HepG2 (cell line): ENCODE data around the gene AP4M1. TPM values are rescaled to one million over a fixed set of nuclear protein-coding genes. Genes with fewer than 3 reads are reported as not detected.

Experiments
- ADNP ChIP-seq: sonication (generic); formaldehyde crosslinking; IDR thresholded peaks from 2 replicates; pipeline ENCODE4 v1.4.0; 2020; ENCODE audit warnings: missing genetic modification reagents
- ATF2 ChIP-seq: sonication (generic); formaldehyde crosslinking; IDR thresholded peaks from 2 replicates; pipeline ENCODE4 v1.4.0; 2020; ENCODE audit warnings: missing genetic modification reagents
- BHLHE40 ChIP-seq: IDR thresholded peaks from 2 replicates; pipeline ENCODE4 v1.6.1; 2011; ENCODE audit warnings: low read length, improper control_type of control experiment
- BORCS8-MEF2B ChIP-seq: sonication (generic); formaldehyde crosslinking; IDR thresholded peaks from 2 replicates; pipeline ENCODE4 v1.8.0; 2022; ENCODE audit warnings: mild to moderate bottlenecking, missing genetic modification reagents
- HHEX ChIP-seq: IDR thresholded peaks from 2 replicates; pipeline ENCODE4 v1.6.1; 2016; ENCODE audit warnings: control low read depth
- HNRNPK ChIP-seq: fragments of 200-400 bp; formaldehyde crosslinking; IDR thresholded peaks from 2 replicates; pipeline ENCODE4 v1.6.1; 2018; ENCODE audit warnings: low read length, low read depth, moderate library complexity, mild to moderate bottlenecking; ENCODE audit not compliant: poor library complexity, severe bottlenecking
- MIER2 ChIP-seq: IDR thresholded peaks from 2 replicates; pipeline ENCODE4 v1.6.1; 2016; ENCODE audit warnings: missing biosample characterization, missing genetic modification reagents
- NONO ChIP-seq, 2 experiments: fragments of 450-650 bp in 1 of 2; sonication (generic) in 1 of 2; formaldehyde crosslinking in 1 of 2; IDR thresholded peaks in 1 of 2; conservative IDR thresholded peaks in 1 of 2; 2 replicates each; pipeline versions ENCODE4 v1.6.1 to v1.8.0; 2017 to 2022; ENCODE audit warnings: mild to moderate bottlenecking in 1 of 2, missing genetic modification reagents in 1 of 2, moderate library complexity in 1 of 2
- ZBTB39 ChIP-seq: sonication (generic); formaldehyde crosslinking; IDR thresholded peaks from 2 replicates; pipeline ENCODE4 v1.5.0; 2020; ENCODE audit warnings: missing genetic modification reagents
- ZBTB4 ChIP-seq: sonication (generic); formaldehyde crosslinking; IDR thresholded peaks from 2 replicates; pipeline ENCODE4 v1.4.0; 2020; ENCODE audit warnings: missing genetic modification reagents, mild to moderate bottlenecking, borderline replicate concordance
- ZBTB8A ChIP-seq: sonication (generic); formaldehyde crosslinking; IDR thresholded peaks from 2 replicates; pipeline ENCODE4 v1.4.0; 2020; ENCODE audit warnings: mild to moderate bottlenecking, low read depth, missing genetic modification reagents, borderline replicate concordance
- ZC3H13 ChIP-seq: sonication (generic); formaldehyde crosslinking; IDR thresholded peaks from 2 replicates; pipeline ENCODE4 v1.8.1; 2023; ENCODE audit warnings: mild to moderate bottlenecking, missing genetic modification reagents, moderate library complexity
- ZHX1 ChIP-seq: sonication (generic); formaldehyde crosslinking; IDR thresholded peaks from 2 replicates; pipeline ENCODE4 v1.8.1; 2022; ENCODE audit warnings: low read depth, mild to moderate bottlenecking, missing genetic modification reagents
- ZNF280B ChIP-seq: sonication (generic); formaldehyde crosslinking; IDR thresholded peaks from 2 replicates; pipeline ENCODE4 v1.5.0; 2020; ENCODE audit warnings: missing genetic modification reagents, mild to moderate bottlenecking, borderline replicate concordance
- ZNF468 ChIP-seq: sonication (generic); formaldehyde crosslinking; IDR thresholded peaks from 2 replicates; pipeline ENCODE4 v1.8.0; 2022; ENCODE audit warnings: mild to moderate bottlenecking, moderate library complexity, missing genetic modification reagents
- ZNF558 ChIP-seq: sonication (generic); formaldehyde crosslinking; IDR thresholded peaks from 2 replicates; pipeline ENCODE4 v1.9.0; 2022; ENCODE audit warnings: mild to moderate bottlenecking, missing genetic modification reagents, borderline replicate concordance
- polyA plus RNA-seq, 8 experiments: library from polyadenylated mRNA; depleted of rRNA in 3 of 8; stranded (reverse) in 7 of 8; unstranded in 1 of 8; fragments of >200 nt; fragmentation: Illumina TruSeq in 4 of 8; extraction: Trizol in 4 of 8; gene quantifications; 2 replicates each; pipeline versions ENCODE4 v1.2.1 to v1.2.3, GENCODE V29; 2011 to 2016; ENCODE audit warnings: low read depth in 4 of 8, missing spikeins in 1 of 8, mixed read lengths in 1 of 8; ENCODE audit not compliant: insufficient read depth in 1 of 8
- total RNA-seq, 5 experiments: library from RNA; depleted of rRNA; stranded (reverse); fragments of >200 nt; fragmentation: Illumina TruSeq; extraction: Trizol; gene quantifications; 2 replicates each; pipeline ENCODE4 v1.2.3, GENCODE V29; 2016; ENCODE audit warnings: low read depth in 1 of 5

Gene AP4M1
- total and polyA plus RNA-seq, 2 of the 13 experiments (the other 11 are each of a cell fraction or from before 2014, with no cell fraction given): 6.3 to 9.7 TPM

DNA sequence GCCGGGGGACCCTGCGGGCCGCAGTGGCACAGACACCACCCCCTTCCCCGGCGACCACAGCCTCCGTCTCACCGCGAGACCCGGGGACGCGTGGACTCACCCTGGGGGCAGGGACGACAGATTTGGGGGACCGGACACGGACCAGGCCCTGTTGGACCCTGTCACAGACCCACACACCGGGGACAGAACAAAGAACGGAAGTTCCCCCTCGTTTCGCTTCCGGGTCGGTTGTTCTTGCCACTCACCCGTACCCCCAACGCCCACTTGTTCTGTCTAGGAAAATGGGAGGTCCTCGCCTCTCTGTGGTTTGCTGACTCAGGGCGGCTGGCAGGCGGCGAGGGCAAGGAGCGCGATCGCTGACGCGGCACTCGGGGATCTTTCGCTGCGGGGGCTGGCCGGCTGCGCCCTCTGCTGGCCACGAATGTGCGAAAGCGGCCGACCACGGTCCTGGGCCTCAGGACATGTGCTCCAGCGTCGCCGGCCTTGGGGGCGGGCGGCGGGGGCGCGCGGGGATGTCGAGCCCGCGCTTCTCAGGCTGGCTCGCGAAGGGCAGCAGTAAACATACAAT, 19.8 kb upstream of the AP4M1 start, which contains the start of gene ZNF3 (continued):
- TF ChIP-seq ATF2 (CRISPR knock-in tag) (peak; percentile 85), ZNF468 (CRISPR knock-in tag) (no peak), HHEX (CRISPR knock-in tag) (0 out of 2 replicates have a peak, but pooled peaks have one; percentile 6), ZBTB8A (CRISPR knock-in tag) (peak; percentile 87; the same call in 1 of the 2 replicates), ZNF280B (CRISPR knock-in tag) (peak; percentile 64; the same call in 1 of the 2 replicates), ZNF558 (peak; percentile 91; the same call in 1 of the 2 replicates), MIER2 (peak; percentile 71; the same call in 1 of the 2 replicates), ADNP (CRISPR knock-in tag) (no peak), HNRNPK (peak; percentile 58), BHLHE40 (peak; percentile 49; the same call in 1 of the 2 replicates), BORCS8-MEF2B (CRISPR knock-in tag) (peak; percentile 83), ZBTB39 (CRISPR knock-in tag) (peak; percentile 93), ZBTB4 (peak; percentile 75; the same call in 1 of the 2 replicates), NONO (IDR thresholded peaks at IDR 0.05) (no peak), NONO (CRISPR knock-in tag; conservative IDR thresholded peaks at IDR 0.05) (peak; percentile 99), ZHX1 (no peak; the same call in 1 of the 2 replicates), ZC3H13 (peak; percentile 92; the same call in 1 of the 2 replicates)
